GM12891 (cell line): ENCODE data around the gene CES1.
A peak's percentile ranks its signal among the peaks of the same experiment; 100 is the strongest.
"Not testable (repeated sequence)": the region's sequence is repeated elsewhere in the genome, so short reads cannot be mapped to it uniquely, and the experiment has no call there.

Source experiments
- DNase-seq: peaks from one replicate; pipeline ENCODE4 v3.0.0; 2011; ENCODE audit warnings: low spot score; ENCODE audit not compliant: insufficient read length
- FAIRE-seq: peaks from 2 replicates; lab custom pipeline; 2011; peaks lifted over from hg19 to GRCh38; lab: Jason Lieb, UNC
- PAX5 ChIP-seq: IDR thresholded peaks from 2 replicates; pipeline ENCODE4 v1.6.1; 2011; ENCODE audit warnings: low read length, moderate library complexity, mild to moderate bottlenecking; ENCODE audit not compliant: insufficient read depth, severe bottlenecking
- POLR2A ChIP-seq: IDR thresholded peaks from 2 replicates; pipeline ENCODE4 v1.6.1; 2011; ENCODE audit warnings: low read depth, low read length, control low read depth
- POLR2AphosphoS5 ChIP-seq: IDR thresholded peaks from 2 replicates; pipeline ENCODE4 v1.6.1; 2011; ENCODE audit warnings: low read depth, low read length, control low read depth
- POU2F2 ChIP-seq: IDR thresholded peaks from 2 replicates; pipeline ENCODE4 v1.6.1; 2011; ENCODE audit warnings: low read depth, mild to moderate bottlenecking, control low read depth, low read length, moderate library complexity
- SPI1 ChIP-seq: IDR thresholded peaks from 2 replicates; pipeline ENCODE4 v1.6.1; 2011; ENCODE audit warnings: low read depth, low read length, control low read depth
- TAF1 ChIP-seq: IDR thresholded peaks from 2 replicates; pipeline ENCODE4 v1.6.1; 2011; ENCODE audit warnings: low read depth, low read length, control low read depth

CES1 gene

DNA sequence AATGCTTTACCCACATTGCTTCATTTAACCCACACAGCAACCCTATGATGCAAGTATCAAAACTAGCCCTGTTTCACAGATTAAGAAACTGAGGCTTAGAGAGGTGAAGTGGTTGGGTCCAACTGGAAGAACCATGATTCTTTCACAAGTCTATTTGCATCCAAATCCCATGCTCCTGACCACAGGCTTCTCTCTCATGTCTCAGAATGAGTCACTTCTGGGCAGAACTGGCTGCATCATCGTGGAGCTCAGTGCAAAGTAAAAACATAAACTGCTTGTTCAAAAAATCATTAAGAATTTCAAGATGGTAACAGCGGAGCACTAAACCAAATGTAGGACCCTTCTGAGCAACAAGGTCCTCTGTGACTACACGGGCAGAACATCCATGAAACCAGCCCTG, 20.2 kb upstream of the CES1 start:
- TF ChIP-seq POU2F2 (no peak), SPI1 (no peak), POLR2A (no peak), PAX5 (no peak), POLR2AphosphoS5 (no peak), TAF1 (no peak)
- FAIRE-seq (no peak), DNase-seq (no peak)

DNA sequence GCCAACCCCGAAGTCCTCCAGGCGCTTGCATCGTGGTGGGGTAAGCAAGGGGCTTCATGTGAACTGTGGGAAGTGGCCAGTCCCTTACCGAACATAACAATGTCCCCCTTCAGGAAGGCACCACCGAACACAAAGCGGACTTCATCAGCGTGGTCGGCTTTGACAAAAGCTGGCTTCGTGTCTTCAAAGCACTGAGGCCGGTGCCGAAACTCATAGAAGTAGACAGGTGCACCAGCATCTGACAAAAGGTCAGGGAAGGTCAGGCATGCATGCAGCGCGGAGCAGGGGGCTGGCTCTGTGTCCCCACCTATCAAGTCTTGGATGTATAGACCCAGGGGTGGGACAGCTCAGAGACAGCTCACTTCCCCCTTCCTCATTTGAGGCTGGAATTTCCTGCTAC, 16.6 kb upstream of the CES1 start:
- TF ChIP-seq POU2F2 = no peak
- TF ChIP-seq POLR2AphosphoS5 = no peak
- no peak for TF ChIP-seq PAX5
- no peak for TF ChIP-seq SPI1
- no peak for TF ChIP-seq POLR2A
- TF ChIP-seq TAF1 = no peak
- DNase-seq = no peak
- FAIRE-seq = no peak

DNA sequence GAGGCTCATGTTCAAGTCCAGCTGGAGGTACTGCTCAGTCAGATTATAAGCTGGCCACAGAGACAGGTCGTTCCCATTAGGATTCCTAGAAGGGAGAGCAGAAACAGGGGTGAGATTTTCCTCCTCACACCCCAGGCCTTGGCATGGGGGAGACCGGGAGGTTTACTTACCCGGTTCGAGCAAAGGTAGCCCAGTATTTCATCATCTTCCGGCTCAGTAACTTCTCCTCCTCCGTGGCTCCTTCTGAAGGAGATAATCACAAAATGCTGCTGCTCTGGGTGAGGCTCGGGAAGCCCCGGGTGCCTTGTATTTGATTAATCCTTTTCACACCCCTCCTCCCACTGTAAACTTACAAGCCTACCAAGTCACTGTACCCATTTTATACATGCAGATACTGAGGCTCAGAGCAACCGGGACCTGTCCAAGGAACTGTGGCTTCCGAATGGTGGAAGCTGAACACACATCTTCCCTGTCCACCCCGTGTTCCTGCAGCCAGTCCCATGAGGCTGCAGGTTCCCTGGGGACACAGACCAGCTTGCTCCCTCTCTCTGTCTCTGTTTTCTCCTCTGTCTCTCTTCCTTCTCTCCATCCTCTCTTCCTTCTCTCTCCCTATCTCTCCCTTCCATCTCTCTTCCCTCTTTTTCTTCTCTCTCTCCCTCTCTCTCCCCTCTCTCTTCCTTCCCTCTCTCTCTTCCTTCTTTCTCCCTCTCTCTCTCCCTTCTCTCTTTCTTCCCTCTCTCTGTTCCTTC, 13.9 kb upstream of the CES1 start:
- FAIRE-seq (no peak), DNase-seq (no peak)
- TF ChIP-seq POLR2A (no peak), POLR2AphosphoS5 (no peak), PAX5 (no peak), SPI1 (no peak), POU2F2 (no peak), TAF1 (no peak)

DNA sequence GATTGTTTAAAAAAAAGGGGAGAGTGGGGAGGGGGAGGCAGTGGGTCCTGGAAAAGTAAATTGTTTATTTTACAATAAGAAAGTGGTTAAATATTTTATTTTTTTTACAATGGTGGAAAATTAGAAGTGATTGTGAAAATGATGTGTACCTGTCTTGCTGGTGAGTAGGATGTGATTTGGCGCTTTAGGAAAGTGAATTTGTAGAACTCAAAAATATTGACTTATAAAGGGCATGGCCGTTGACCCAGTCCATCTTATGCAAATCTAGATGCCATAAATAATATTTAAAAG, 10.2 kb upstream of the CES1 start:
- TF ChIP-seq SPI1 (no peak), POLR2AphosphoS5 (no peak), POU2F2 (no peak), PAX5 (no peak), TAF1 (no peak), POLR2A (no peak)
- DNase-seq (no peak), FAIRE-seq (no peak)

DNA sequence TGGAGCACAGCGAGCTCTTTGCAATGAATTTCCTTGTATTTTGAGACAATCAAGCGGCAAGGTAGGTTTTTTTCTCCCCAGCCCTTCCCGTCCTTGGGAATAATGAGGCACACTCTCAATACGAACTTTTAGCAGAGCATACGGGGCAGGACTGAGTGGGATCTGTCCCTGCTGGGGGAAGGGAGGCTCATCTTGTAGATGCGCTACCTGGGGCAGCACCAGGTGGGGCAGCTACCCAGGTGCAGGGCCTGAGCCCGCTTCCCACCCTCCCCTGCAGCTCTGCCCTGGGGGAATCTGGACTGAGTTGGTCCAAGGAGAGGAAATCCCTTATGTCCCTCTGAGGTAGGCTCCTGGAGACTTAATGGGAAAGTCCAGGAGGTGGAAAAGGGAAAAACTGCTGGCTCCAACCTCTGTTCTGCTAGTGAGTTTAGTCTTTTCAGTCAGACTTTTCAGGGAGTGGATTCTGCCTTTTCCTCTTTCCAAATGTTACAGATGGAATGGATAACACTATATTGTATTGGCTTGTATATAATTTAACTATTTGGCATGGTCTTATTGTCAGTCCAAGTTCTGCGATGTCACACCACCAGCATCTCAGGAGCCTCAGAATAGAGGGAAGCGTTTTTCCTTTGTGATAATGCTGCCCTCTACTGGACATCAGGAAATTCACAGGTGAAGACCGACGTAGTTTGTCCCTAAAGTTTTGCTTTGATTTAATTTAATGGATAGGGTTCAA, 9.6 kb upstream of the CES1 start:
- TF ChIP-seq POU2F2 = no peak
- TF ChIP-seq POLR2AphosphoS5 = no peak
- TF ChIP-seq TAF1 = no peak
- no peak for TF ChIP-seq SPI1
- TF ChIP-seq POLR2A = no peak
- TF ChIP-seq PAX5 = no peak
- DNase-seq (peak; percentile 42), FAIRE-seq (no peak)

DNA sequence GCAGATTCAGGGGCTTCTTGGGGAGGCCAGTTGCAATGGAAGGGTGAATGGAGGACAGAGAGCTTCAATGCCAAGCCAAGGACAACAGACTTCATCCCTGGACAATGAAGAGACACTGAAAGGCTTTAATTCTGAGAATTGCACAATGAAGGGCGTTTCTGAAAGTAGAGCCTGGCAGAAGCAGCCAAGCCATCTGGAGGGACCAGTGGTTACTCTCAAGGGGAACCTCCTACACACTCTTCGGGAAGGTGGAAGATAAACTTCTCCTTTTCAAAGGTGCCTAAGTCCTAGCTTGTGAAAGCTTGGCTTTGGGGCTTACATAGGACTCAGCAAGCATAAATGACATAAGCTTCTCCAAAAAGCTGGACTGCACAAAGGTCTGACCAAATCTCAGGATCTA, 6.2 kb upstream of the CES1 start:
- TF ChIP-seq PAX5 = no peak
- FAIRE-seq = no peak
- DNase-seq = no peak

DNA sequence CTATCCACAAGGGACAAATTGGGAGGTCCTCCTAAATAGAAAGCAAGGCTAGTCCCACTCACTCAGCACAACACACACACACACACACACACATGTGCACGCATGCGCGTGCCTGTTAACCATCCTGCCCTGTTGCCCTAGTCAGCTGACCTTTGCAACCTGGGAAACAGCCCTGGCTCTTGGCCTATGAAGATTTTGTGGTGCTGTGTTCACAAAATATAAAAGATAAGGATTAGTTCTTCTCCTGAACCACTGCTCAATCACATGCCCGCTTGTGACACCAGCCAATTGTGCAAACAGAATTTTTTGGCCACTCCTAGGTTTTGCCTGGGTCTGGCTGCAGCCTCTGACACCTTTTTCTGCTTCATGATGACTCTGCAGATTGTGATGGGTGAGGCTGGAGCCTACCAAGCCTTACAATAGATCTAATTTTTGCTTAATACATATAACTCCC, 3.3 kb upstream of the CES1 start:
- FAIRE-seq = no peak
- TF ChIP-seq POLR2AphosphoS5 (no peak), TAF1 (no peak), PAX5 (no peak), POLR2A (no peak)

DNA sequence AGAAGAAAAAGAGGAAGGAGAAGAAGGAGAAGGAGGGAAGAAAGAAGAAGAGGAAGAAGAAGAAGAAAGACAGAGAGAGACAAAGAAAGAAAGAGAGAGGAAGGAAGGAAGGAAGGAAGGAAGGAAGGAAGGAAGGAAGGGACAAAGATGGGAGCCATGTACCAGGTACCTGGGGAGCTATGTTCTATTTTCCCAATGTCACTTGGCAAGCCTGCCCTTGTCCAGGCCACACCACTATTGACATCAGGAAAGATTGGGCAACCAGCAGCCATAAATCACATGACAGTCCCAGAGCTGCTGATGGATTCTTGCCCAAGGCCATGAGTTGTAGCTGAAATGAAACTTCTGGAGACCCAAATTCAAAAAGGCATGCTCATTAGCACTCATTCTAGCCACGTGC, 2.7 kb upstream of the CES1 start:
- FAIRE-seq (no peak), DNase-seq (no peak)

More for the DNA sequence above, 3.3 kb upstream of the CES1 start:
- no peak for DNase-seq

DNA sequence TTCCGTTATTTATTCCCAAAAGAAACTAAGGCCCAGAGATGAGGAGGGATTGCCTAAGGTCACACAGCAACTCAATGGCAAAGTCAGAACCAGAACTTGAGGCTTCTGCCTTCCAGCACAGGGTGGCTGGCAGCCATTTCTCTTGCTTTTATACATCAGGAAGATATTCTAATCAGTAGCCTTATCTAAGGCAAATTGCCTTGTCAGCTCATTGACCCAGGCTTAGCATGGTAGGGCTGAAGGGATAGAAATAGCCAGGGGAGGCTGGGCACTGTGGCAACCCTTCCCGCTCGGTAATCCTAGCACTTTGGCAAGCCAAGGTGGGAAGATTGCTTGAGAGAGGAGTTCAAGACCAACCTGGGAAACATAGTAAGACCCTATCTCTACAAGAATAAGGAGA, 2.3 kb upstream of the CES1 start:
- FAIRE-seq, DNase-seq: not testable (repeated sequence)

More for the DNA sequence above, 2.7 kb upstream of the CES1 start:
- TF ChIP-seq PAX5 = no peak
- TF ChIP-seq POLR2A = no peak
- TF ChIP-seq POU2F2 = no peak
- no peak for TF ChIP-seq POLR2AphosphoS5
- TF ChIP-seq SPI1 = no peak
- TF ChIP-seq TAF1 = no peak

DNA sequence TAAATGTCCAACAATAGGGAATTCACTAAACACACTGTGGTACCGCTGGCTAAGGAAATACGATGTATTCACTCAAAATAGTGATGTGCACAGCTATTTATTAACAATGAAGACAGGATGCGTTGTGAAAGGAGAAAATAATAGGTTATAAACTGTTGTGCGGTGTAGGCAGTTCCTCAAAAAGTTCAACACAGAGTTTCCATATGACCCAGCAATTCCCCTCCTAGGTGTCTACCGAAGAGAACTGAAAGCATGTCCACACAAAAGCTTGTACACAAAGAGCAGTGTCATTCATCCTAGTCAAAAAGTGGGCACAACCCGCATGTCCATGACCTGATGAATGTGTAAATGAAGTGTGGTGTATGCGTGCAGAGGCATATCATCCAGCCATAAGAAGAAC, 1.2 kb upstream of the CES1 start:
- no peak for TF ChIP-seq POLR2A
- no peak for TF ChIP-seq TAF1
- TF ChIP-seq POU2F2 = no peak
- peak; percentile 84 for TF ChIP-seq SPI1
- no peak for TF ChIP-seq POLR2AphosphoS5
- TF ChIP-seq PAX5 = no peak
- FAIRE-seq = no peak
- DNase-seq = no peak
